NCI-H345 (cell line): ENCODE results near the gene S100A2.
"Not testable (repeated sequence)": the region's sequence is repeated elsewhere in the genome, so short reads cannot be mapped to it uniquely, and the experiment has no call there.

ENCODE experiments used
- DNase-seq: peaks from one replicate; lab custom pipeline; 2025; lab: John Stamatoyannopoulos, UW

The S100A2 gene

DNA sequence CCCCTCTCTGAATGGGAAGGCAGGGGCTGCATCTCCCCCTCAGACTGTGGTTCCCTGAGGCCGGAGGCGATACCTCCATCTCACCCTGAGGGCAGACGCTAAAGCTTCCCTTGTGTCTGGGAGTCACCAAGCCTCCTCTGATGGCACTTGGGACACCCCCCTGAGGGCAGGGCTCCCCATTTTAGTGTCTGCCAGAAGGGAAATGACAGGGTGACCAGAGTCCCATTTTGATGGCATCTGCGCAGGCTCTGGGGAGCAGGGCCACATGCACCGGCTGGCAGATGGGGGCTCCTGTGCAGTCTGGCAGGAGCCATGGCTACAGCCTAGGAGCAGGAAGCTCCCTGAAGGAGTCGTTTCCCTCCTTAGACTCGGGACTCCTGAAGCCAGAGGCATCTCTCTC, 1.7 kb downstream of the S100A2 start:
- DNase-seq = no peak

DNA sequence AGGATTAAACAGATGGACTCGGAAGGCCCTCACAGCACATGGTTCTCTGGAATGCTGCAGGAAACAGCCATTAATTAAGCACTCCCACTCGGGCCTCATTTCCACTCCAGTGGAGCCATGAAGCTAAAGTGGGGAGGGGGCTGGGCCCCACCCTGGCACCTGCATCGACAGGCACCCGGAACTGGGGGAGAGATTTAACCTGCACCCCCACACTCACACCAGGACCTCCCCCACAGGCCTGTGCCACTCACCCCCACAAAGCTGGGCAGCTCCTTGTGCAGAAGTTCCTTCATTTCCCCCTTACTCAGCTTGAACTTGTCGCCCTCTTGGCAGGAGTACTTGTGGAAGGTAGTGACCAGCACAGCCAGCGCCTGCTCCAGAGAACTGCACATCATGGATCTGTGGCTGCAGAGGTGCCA, 2.2 kb downstream of the S100A2 start:
- DNase-seq = no peak

DNA sequence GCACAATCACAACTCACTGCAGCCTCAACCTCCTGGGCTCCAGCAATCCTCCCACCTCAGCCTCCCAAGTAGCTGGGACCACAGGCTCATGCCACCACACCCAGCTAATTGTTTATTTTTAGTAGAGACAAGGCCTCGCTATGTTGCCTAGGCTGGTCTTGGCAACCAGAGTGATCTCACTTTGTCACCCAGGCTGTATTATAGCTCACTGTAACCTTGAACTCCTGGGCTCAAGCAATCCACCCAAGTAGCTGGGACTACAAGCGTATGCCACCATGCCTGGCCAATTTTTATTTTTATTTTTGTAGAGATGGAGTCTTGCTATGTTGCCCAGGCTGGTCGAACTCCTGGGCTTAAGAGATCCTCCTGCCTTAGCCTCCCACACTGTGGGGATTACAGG, 3.6 kb downstream of the S100A2 start:
- not testable (repeated sequence) for DNase-seq

DNA sequence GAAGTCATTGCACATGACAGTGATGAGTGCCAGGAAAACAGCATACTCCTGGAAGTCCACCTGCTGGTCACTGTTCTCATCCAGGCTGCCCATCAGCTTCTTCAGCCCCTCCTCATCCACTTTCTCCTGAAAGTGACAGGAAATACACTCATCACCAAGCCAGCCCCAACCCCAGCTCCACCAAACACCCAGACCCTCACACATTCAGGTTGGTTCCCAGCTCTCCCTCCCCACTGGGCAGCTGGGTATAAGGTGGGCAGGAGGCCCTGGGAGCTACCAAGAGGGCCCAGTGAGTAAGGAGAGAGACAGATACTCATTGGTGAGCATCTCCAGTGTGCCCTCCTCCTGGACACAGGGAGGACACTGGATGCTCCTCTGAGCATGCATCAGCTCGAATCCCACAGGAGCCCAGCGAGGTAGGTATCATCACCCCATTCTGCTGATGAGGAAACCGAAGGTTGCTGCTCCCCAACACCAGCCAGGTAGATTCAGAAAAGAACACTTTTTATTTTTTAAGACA, 4.1 kb downstream of the S100A2 start:
- DNase-seq = no peak

DNA sequence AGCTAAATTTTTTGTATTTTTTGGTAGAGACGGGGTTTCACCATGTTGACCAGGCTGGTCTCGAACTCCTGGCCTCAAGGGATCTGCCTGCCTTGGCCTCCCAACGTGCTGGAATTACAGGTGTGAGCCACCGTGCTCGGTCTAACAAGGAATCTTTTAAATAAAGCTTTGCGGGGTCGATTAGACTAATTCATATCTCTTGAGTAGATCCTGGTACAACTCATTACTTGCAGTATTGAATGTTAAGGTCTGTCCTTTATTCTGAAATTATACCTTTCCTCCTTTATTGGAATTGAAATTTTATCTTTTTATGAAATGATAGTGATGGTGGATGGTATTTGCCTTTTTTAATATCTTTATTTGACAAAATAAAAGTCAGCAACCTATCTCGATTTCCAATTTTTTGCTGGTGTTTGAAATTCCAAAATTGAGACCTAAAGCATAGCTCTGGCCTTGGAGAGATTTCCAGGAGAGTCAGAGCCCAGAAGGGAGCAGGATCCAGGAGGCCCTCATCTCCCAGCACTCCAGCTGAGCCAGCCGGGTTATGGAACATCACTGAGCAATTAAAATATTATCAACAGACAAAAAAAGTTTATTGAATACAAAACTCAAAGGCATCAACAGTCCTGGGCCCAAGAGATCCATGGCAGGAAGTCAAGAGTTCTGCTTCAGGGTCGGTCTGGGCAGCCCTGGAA, 4.7 kb downstream of the S100A2 start:
- DNase-seq = no peak

DNA sequence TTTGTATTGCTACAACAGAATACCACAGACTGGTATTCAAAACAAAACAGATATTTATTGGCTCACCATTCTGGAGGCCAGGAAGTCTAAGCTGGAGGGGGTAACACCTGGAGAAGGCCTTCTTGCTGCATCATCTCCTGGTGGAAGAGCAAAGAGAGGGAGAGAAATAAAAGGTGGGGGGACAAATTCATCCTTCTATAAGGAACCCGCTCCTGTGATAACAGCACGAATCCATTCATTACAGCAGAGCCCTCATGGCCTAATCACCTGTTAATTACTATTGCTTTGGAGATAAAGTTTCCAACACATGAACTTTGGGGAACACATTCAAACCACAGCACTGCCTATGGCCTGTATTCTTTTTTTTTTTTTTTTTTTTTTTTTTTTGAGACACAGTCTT, 5.4 kb downstream of the S100A2 start:
- no peak for DNase-seq

DNA sequence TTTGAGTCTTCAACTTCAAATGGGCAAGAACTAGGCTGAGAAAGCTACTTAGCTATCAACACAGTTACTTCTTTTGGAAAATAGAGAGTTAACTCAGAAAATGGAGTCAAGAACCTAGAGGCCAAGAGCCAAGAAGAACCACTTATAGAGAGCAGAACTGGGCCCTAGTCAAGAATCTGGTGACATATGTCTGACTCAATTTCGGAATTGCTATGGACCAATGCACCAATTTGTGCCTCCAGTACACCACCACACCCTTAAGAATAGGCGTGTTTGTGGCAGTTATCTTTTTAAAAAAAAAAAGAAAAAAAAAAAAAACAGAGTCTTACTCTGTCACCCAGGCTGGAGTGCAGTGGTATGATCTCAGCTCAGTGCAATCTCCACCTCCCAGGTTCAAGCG, 7.8 kb downstream of the S100A2 start:
- no peak for DNase-seq

DNA sequence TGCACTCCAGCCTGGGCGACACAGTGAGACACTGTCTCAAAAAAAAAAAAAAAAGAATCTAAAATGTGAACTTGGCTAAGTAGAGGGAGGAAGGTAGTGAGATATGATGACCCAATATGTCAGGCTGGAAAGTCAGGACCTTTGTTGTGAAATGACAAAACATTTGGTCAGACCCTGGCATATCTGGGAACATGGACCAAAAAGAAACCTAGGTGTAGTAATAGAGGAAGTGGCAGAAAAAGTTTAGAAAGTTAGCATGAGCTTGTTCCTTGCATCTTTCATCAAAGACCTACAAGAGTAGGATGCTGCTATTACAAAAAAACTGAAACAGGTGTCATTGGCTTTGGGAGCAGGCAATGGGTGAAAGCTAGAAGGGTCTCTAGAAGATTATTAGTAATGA, 9.3 kb downstream of the S100A2 start:
- no peak for DNase-seq

DNA sequence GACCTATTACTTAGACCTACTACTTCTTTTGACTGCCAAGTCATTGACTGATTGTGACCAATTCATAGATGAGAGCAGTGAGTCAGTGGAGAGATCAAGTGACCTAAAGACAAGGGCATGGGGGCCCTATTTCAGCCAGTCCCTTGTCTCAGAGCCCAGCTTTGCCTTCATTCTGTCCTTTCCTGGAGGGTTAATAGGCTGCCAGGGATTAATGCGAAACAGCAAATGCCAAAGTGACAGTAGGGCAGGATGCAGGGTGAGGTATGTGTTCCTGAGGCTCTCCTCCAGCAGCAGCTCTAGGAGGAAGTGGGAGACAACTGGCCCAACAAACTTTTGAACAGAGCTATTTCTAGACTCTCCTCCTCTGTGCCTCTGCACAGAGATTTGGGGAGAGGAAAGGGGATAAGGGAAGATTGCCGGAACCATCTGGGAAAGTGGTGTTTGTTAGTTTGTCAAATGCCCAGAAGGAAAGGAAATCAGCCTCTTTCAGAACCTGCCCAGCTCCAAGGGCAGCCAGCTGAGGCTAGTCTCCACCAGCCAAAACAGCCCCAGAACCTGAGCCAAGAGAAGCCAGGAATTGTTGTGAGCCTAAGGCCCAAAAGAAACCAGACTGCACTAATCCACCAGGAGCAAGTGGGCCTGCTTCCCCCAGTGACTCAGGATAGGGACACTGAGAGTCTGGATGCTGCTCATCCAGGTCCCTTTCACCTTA, 11.7 kb downstream of the S100A2 start:
- DNase-seq = no peak

DNA sequence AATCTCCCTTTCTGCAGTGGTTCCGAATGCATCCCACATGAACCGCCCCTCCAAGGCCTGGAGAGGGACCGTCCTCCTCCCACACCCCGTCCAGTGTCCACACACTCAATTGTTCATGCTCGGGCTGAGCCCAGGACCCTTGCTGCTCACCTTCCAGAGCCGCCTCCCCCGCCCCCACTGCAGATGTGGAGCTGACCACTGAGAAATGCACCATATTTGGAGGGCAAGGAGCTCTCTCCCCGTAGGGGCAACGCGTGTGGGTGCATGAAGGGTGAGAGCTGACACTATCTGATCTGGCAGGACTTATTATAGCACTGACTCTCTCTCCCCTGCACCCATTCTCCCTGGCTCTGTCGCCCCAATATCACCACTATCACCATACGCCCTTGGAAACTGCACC, 12.5 kb downstream of the S100A2 start:
- DNase-seq = no peak

DNA sequence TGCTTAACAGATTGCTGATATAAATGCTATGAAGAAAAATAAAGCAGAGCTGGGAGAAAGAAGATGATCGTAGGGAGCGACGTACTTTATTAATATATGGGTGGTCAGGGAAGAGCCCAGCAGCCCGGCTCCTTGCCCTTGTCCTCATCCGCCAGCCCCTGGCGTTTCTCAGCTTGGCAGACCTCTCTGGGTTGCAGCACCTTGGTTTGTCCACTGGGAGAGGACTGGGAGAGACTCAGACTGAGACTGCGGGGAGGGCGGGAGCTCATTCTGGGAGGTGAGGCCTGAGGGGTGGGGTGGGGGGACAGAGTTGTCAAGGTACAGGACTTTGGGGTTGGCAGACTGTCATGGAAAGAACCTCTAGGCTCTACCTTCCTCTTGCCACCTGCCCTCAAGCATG, 13.3 kb downstream of the S100A2 start:
- no peak for DNase-seq

DNA sequence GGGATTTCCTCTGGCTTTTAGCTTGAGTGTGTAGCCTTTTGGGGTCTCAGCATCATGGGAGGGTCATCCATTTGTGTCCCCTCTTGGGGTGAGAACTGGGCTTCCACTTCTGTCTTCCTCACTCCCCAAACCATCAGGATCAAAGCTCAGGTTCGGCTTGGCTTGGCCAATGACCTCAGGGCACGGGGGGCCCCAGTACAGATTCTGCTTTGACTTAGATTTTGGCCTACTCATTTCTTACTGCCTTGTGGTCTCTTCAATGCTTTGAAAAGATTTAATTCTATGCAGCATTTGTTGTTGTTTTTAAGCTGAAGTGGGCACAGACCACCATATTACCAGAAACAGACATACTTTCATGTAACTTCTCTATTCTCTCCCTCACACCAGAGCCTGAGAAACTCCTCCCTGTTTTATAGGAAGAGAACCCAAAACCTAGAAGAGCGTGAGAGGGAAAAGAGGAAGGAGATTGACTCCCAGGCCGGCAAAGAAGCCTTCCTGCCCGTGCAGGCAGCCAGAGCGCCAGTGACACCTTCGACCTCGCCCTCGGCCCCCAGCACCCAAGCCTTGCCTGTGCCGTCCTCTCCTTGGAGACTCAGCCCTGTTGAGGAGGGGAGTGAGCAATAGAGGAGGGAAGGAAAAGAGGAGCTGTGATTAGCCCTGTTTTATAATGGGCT, 14.7 kb downstream of the S100A2 start:
- DNase-seq = no peak

DNA sequence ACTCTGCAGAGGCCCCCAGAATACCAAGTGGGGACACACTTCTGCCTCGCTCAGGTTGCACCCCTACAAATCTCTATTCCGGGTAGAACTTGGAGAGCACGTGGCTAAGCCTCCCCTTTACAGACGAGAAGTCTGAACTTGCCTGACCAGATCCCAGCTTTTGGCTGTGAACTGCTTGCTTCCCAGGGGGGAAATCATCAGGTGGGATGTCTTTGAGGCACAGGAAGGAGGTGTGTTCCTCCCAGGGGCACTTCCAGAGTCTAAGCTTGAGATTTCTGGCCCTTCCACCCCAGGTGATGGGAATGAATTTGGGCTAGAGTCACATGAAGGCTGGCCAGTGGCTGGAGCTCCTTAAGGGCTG, 15.3 kb downstream of the S100A2 start:
- no peak for DNase-seq

DNA sequence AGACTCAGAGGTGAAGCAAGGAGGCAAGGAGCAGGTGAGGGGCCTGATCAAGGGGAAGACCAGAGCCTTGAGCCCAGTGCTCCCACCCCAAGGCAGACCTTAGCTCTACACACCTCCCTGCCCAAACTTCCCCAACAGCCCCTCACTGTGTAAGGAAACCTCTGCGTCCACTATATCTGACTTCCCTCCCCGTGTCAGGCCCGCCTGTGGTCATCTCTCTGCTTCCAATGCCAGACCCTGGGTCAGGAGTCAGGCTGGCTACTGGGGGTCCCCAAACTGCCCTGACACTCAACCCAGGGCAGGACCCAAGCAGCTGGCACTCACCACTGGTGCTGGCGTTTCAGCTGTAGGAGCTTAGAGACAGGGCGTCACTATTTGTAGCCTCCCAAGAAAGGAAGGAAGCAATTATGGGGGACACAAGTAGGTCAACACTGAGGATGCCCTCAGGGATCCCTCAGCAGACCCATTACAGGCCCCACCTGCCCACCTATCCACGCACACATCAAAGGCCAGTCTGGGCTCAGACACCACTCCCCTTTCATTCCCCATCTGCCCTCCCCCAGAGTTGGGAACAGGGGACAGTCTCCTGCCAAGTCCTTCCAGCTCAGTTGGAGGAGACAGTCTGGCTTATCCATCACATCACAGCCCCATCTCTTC, 15.8 kb downstream of the S100A2 start:
- no peak for DNase-seq

DNA sequence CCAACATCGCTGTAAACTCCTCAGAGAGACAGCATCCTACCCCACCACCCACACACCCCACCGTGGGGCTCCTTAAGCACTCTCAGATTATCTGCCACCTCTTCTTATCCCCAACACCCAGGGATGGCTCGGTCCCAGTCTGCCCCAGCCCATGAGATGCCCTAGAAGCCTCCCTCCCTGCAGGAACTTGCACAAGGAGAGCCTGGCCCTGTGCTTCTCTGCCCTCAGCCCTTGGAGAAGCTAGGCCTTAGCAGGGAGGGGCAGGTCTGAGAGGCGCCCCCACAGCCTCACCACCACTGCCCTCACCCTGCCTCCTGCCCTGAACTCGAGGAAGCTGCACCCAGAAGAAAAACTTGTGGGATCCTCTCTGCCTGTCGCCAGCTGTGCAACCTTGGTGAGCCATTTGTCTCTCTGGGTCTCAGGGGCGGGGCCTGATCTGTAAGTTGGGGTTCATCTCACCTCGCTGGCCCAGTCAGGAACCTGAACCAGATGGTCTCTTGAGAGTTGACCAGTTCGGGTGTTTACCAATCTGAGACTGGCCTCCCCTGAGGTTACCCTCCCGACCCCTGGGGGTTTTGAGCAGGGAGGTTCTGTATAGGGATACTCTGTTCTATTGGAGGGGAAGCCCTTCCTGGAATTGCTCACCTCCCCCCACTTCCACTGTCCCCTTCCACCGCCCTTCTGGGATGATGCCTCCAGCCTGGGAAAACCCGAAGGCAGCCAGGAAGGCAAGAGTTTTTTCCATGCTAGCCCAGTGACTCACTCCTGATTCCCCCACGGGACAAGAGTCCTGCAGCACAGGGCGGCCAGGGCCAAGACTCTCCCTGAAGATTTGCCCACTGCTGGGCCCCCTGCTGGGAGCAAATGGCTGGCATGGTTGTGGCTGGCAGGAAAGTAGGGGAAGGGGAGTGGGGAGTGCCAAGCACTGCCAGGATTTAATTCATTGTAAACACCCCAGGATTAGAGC, 16.6 kb downstream of the S100A2 start, which contains the start of gene S100A3:
Gene S100A3, minus strand, starts transcription at position 537 of the 967 bp plus-strand sequence. CDS start 773 bp downstream, outside the sequence.
- DNase-seq = no peak

DNA sequence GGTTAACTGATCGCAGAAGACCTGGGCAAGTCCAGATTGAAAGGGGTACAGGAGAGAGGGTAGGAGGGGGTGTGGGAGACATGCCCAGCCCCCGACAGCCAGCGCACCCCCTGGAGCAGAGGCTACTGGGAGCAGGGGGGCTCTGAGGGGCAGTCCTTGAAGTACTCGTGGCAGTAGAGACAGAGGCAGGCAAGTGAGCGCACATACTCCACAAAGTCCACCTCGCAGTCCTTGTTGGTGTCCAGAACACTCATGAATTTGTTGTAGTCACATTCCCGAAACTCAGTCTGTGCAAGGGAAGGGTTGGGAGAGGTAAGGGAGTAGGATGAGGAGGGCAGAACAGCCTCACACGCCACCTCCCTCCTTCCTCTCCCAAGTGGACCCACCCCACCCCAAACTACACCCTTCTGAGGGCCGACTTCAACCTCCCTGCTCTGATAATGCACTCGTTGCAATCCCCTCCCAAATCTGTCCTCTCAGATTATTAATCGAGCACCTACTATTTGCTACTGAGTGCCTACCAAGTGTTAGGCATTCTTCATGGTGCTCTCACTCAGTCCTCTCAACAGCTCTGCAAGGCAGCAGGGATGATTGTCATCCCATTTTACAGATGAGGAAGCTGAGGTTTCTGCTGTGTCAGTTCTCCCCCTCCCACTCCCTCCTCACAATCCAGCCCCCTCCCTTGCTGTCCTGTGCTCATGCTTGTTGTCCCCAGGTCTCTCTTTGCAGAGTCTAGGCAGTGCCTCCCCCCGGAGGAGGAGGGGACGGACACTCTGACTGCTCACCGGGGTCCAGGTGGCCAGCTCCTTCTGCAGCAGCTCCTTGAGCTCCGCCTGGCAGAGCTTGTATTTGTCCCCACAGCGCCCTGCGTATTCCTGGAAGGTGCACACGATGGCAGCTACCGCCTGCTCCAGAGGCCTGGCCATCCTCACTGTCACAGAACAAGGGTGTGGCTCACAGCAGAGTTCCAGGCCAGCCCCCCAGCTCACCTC, 17.8 kb downstream of the S100A2 start:
- no peak for DNase-seq

DNA sequence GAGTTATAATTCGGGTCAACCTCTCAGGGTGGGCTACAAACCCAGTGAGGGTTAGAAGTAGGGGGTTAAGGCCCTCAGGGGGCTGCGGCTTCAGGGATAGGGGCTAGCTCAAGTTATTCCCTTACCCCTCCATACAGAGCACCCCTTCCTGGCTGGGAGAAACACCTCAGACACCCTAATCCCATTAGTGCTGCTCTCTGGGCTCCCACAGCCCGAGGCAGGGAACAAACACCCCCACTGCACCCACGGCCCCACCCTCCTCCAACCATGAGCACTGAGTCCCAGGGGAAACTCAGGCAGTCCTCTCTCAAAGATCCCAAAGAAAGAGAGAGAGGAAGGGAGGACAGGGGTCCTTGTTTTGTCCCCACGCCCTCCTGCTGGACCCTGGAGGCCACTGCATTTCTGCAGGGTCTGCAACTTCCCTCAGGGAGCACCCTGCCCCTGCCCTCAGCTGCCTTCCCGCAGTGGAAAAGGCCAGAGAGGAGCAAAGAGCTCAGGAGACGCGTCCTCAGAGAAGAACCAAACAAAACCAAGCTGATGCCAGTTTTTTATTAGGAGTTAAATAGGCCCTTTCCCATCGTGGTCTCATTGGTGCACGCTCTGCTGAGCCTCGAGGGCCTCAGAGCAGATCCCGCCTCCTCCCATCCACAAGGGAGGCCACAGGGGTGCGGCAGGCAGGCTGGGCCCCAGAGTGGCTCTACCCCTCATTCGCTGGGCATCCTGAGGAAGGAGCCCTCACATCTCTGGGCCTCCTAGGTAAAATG, 18.7 kb downstream of the S100A2 start:
- DNase-seq = peak; percentile 64

DNA sequence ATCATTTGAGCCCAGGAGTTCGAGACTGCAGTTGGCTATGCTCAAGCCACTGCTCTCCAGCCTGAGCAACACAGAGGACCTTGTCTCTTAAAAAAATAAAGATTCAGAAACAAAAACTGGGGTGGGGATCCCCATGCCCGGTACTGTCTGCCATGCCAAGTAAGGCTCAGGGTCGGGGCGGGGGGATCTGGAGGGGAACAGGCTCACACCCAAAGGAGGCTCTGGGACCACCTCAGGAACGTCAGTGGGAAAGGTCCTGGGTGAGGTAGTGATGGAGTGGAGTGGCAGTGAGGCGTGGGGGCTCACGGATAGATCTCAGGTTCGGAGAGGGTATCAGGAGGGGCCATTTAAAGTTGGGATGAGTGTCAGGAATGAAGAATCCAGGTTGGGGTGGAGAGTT, 19.3 kb downstream of the S100A2 start:
- no peak for DNase-seq
